Activated T-helper 1 cell treated with Interleukin-2 at 50 U/mL for 16 hours (primary cell): Measurements from ENCODE around the gene S100PBP.

Experiments used
- DNase-seq: peaks from one replicate; pipeline ENCODE4 v3.0.0-alpha.2; 2020; ENCODE audit warnings: low read depth

Gene S100PBP

GRCh38 chr1:32869923-32870614 lies 52.6 kb downstream of the S100PBP start:
- no peak for DNase-seq

- DNase-seq: no peak
Measured at GRCh38 chr1:32870615-32871363, 53.3 kb downstream of the S100PBP start, which contains the start of gene FNDC5. FNDC5 (minus strand) TSS chr1:32870912.

DNA sequence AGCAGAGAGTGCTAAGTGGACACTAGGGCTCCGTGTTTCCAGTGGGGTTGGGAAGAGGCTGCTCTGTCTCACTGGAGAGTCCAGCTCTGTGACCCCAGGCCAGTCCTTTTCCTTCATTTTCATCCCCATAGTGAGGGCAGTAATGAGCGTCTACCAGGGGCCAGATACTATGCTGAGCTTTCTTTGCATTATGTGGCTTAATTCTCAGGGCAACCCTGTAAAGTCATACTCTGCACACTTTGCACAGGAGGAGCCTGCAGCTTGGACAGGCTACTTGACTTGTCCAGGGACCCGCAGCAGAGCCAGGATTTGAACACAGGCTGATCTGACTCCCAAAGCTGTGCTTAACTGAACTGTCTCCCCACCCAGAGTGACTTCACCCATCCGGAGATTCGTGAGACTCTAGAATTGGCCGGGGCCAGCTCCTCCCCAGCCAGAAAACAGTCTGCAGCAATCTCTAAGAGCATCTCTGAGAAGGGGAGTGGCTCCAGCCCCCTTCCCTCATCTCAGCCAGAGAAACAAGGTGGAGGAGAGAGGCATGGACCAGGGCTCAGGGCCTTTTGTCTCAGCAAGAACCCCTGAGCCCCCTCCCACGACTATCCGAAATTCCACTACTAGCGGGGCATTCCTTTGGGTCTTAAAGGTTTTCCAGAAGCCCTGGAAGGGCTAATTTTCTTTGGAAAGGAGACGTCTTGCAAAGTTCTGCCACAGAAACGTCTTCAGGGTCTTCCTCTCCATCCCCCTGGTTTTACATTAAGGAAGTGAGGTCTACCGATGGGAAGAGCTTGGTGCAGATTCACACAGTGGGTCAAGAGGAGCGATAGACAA lies 54.1 kb downstream of the S100PBP start:
- no peak for DNase-seq

GRCh38 chr1:32872192-32872460 lies 54.7 kb downstream of the S100PBP start:
- no peak for DNase-seq

GRCh38 chr1:32873484-32873883 lies 56.0 kb downstream of the S100PBP start:
- no peak for DNase-seq

DNA sequence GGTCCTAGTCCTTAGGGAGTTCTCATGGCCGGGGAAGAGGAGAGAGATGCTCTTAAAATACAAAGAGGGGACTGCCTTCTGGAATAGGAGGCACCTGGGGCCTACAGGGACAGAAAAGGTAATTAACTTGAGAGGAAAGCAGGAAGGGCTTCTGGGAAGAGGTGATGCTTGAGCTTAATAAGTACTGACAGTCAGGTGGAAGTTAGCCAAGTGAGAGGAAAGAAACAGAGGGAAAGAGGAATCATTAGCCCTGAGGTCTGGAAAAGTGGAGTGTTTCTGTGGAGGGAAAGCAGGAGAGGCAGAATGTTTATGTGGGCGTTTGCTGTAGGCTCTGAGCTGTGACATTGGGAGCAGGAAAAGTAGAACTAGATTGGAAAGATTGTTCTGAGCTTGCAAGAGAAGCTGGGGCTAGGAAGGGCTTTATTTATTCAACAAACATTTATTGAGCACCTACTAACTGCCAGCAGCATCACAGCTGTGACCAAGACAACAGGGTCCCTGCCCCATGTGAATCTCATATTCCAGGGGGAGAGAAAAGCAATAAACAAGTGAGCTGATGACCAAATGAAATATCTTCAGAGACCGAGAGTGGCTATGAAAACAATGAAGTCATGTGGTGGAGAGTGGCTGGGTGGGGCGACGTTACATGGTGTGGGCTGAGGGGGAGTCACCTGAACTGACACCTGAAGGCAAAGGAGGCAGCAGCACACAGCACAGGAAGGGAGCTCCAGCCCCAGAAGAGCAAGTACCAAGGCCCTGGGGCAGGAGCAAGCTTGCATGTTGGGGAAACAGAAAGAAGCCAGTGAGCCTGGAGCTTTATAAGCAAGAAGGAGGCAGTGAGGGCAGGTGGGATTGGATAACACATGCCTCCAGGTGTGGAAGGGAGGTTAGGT lies 57.7 kb downstream of the S100PBP start:
- no peak for DNase-seq

DNA sequence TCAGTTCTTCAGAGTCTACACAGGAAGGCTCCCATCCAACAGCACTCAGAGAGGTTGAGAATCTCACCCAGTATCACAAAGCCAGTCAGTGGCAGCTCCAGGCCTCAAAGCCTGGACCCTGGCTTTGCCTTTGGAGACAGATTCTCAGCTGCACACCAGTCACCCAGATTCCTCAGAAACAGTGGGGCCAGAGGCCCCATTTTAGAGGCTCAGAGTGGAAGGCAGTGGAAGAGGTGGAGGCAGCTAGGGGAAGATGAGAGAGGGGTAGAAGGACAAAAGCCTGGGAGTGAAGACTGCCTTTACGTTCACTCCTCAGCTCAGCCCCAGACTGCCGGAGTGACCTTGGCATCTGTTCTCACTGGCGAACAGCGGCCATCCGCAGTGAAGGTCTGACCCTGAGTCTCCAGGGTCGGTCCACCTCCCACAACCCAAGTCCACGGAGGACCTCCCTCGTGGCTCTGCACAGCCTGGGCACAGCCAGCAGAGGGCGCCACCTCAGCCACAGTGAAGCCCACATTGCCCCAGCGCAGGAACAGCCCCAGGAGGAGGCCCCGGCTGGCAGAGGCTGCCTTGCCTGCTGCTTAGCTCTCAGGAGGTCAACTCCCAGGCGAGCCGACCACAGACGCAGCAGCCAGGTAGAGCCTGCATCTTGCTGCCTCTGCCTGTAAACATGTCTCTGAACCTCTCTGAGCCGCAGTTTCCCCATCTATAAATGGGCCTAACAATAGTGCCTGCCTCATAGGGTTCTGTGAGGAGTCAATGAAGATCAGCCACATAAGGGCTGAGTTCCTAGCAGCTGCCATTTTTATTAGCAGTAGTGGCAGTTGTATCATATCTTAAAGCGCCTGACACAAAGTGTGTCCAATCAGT lies 59.1 kb downstream of the S100PBP start:
- peak; percentile 39 for DNase-seq

GRCh38 chr1:32877211-32878110 lies 60.0 kb downstream of the S100PBP start:
- DNase-seq: no peak

GRCh38 chr1:32878183-32878582 lies 60.7 kb downstream of the S100PBP start:
- no peak for DNase-seq

GRCh38 chr1:32878637-32879041 lies 61.2 kb downstream of the S100PBP start:
- DNase-seq: no peak

DNA sequence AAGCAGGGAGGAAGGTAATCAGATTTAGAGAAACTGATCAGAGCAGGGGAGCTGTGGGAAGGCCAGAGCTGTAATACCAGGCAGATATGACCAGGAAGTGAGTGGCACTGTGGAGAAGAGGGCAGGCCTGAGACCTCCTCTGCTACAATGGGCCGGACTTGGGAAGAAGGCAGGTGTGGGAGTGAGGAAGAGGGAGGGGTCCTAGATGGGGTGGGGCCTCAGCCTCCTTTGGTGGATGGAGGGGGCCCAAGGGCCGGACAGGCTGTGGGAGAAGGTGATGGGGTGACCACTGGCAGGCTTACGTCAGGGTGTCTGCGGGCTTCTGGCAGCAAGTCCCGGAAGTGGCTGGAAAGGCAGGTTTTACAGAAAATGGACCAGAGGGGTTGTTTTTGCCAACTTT lies 63.8 kb downstream of the S100PBP start:
- DNase-seq: no peak

DNA sequence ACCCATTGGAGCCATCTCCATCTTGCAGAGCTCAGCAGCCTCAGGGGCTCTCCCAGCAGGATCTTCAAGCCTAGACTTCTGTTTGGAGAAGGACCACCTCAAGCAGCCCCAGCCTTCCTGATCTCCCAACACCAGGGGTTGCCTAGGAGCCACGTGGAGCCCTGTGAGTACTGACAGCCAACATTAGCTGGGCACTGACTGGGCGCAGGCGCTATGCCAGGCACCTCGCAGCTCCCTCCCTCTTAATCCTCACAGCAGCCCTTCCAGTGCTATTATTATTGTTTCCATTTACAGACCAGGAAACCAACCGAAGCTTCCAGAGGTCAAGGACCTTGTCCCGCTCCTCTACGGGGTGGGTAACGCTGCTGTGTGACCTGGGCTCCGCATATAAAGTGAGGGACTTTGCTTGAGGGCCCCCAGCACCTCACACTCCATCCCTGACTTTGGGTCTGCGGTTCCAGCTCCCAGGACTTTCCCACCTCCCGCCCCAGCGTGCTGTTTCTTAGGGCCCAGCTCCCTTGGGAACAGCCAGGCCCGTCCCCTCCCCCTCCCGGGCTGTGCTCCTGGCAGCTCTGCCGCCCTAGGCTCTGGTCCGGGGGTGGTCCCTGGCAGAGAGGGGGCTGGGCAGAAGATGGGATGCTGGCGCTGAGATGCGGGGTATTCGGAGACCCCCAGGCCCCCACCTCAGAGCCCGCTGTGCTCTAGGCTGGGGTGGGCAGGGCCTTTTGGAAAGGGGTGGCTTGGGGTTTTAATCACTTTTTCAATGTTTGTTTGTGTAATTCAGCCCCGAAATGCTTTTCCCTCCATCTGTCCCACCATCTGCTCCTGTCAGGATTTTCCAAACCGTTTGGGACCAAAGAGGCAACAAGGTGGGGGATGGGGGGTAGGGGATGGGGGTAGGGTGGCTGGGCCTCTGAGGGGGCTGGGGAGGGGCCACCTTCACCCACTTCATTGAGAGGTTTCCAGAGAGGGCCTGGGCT lies 64.7 kb downstream of the S100PBP start:
- no peak for DNase-seq

GRCh38 chr1:32883338-32884031 lies 66.0 kb downstream of the S100PBP start:
- DNase-seq: no peak

DNA sequence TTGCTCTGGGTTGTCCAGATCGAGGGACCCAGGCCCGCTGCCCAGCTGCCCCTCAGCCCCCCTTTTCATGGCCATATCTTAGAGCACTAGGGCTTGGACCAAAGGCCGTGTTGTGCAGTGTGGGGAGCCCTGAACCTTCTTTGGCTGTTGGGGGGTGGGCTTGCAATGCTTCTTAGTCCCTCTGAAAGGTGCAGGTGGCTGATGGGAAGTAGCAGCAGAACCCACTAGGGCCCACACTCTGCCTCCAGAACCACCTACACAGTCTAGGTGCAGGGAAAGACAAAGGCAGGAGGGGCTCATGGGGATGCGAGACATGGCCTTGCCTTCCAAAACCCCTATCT lies 66.5 kb downstream of the S100PBP start:
- DNase-seq: no peak

DNA sequence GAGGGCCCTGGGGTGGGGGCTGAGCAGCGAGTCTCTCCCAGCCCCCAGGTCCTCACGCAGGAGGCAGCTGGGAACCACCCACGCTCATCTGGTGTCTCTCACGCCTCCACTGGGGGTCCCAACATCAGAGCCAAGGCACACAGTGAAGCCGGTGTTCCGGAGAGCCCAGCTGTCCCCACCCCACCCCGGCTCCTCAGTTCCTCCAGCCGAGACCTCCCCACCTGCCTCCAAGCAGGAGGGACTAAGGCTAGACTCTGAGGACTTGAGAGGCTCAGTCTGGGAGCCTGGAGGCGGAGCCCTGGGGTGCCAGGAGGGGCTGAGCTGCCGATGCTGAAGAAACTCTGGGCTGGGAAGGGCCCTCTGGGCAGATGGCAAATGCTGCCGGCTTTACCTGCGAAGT lies 67.3 kb downstream of the S100PBP start:
- no peak for DNase-seq

DNA sequence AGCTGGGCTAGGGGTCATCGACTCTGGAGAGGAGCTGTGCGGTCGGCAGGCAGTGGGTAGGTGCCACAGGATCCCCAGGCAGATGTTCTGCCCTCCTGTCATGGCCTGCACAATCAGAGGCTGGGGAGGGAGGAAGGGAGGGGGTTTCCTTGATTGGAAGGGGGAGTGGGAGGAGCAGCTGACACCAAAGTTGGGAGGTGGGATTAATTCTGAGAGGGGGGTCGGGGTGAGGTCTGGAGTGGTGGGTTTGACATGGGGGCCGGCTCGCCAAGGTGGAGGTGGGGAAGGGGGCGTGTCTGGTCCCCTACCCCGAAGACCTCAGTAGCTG lies 68.2 kb downstream of the S100PBP start:
- no peak for DNase-seq

DNA sequence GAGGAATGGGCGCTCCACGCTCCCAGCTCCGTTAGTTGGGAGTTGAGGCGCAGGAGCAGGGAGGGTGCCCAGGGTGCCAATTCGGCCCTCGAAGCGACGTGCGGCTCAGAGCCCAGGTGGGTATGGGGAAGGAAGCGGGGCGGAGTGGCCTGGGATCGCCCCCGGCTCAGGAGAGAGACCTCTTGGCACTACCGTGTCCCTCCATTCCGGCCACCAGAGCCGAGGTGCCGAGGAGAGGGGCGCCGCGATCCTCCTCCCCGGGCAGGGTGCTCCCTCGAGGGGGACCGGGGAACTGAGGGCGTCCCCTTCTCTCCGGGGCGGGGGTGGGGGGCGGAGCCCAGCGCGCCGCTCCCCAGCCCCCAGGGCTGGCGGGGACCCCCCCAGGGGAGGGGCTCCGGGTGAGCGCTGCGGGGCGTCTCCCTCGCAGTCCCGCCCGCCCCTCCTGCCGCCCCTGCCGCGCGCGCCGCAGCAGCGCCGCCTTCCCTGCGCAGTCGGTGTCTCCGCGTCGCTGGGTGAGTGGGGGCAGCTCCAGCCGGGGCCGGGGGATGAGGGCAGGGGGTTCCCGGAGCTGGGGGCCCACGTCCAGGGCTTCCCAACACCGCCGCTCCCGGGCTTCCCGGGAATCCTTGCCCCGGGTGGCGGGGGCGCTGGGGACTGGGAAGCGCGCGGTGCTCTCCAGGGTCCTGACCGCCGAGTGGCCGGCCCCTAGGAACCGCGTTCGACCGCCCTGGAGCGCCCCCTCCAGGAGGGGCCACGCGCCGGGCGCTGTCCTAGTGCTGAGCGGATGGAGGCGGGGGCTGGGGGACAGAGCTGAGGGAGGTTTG lies 68.8 kb downstream of the S100PBP start, which contains the start of gene HPCA:
HPCA (plus strand) TSS at position 488 of the 824 bp plus-strand sequence. CDS start 2,408 bp downstream, outside the sequence.
- no peak for DNase-seq
